HTERT RPE-1 (cell line): ENCODE results near the gene YBX2.
"Not testable (repeated sequence)": the region's sequence is repeated elsewhere in the genome, so short reads cannot be mapped to it uniquely, and the experiment has no call there.

ENCODE experiments used
- in situ Hi-C: fragments of 300-500 bp; cut with MboI; formaldehyde crosslinking; loops from 4 replicates; pipeline ENCODE4 v1.14.3; 2020; ENCODE audit warnings: low sequenced_read_pairs

YBX2 gene

GRCh38 chr17:7294614-7295153, at the start of gene YBX2:
Gene YBX2 (minus strand): TSS chr17:7294639. CDS start chr17:7294500, 139 bp downstream.
- in situ Hi-C loops, result no loop called here

GRCh38 chr17:7343250-7343649, 48.8 kb upstream of the YBX2 start:
- in situ Hi-C loops, result no loop called here

- in situ Hi-C loops, result no loop called here
These were observed 47.4 kb upstream of the YBX2 start for GRCh38 chr17:7341842-7342241.

- in situ Hi-C loops, result no loop called here
These were observed 45.7 kb upstream of the YBX2 start for GRCh38 chr17:7340179-7340578.

- in situ Hi-C loops, result not testable (repeated sequence)
These were observed 43.2 kb upstream of the YBX2 start for GRCh38 chr17:7337600-7337999.

GRCh38 chr17:7336240-7337175, 42.1 kb upstream of the YBX2 start, which contains the start of gene ACAP1:
Gene ACAP1 (plus strand): TSS chr17:7336529. CDS start chr17:7336735, 206 bp downstream.
- in situ Hi-C loops, result no loop called here

- in situ Hi-C loops, result not testable (repeated sequence)
These were observed 41.3 kb upstream of the YBX2 start for GRCh38 chr17:7335765-7336164.

- in situ Hi-C loops, result no loop called here
These were observed 40.6 kb upstream of the YBX2 start for GRCh38 chr17:7334938-7335538.

- in situ Hi-C loops, result not testable (repeated sequence)
These were observed 38.2 kb upstream of the YBX2 start for GRCh38 chr17:7332600-7333069.

- in situ Hi-C loops, result no loop called here
These were observed 37.7 kb upstream of the YBX2 start for GRCh38 chr17:7332111-7332510.

GRCh38 chr17:7330638-7331015, 36.2 kb upstream of the YBX2 start:
- in situ Hi-C loops, result no loop called here

- in situ Hi-C loops, result no loop called here
These were observed 35.7 kb upstream of the YBX2 start for GRCh38 chr17:7329997-7330637.

- in situ Hi-C loops, result no loop called here
These were observed 35.0 kb upstream of the YBX2 start for GRCh38 chr17:7329374-7329996.

GRCh38 chr17:7328840-7329373, 34.5 kb upstream of the YBX2 start, which contains the start of gene NEURL4:
Gene NEURL4 (minus strand): TSS chr17:7329335. CDS start chr17:7329312, 23 bp downstream.
- in situ Hi-C loops, result no loop called here

GRCh38 chr17:7328009-7328408, 33.6 kb upstream of the YBX2 start:
- in situ Hi-C loops, result no loop called here

GRCh38 chr17:7327501-7327900, 33.1 kb upstream of the YBX2 start:
- in situ Hi-C loops, result no loop called here

- in situ Hi-C loops, result no loop called here
These were observed 32.6 kb upstream of the YBX2 start for GRCh38 chr17:7327056-7327455.

GRCh38 chr17:7326186-7326585, 31.7 kb upstream of the YBX2 start:
- in situ Hi-C loops, result no loop called here

GRCh38 chr17:7325031-7325528, 30.6 kb upstream of the YBX2 start:
- in situ Hi-C loops, result no loop called here

- in situ Hi-C loops, result no loop called here
These were observed 30.0 kb upstream of the YBX2 start for GRCh38 chr17:7324438-7324779.
